SK-N-SH (cell line): ENCODE measurements around the gene FMNL2.

Experiments used
- CHD2 ChIP-seq: fragments of 150-350 bp; IDR thresholded peaks from 2 replicates; pipeline ENCODE4 v1.6.1; 2018; ENCODE audit warnings: low read length; ENCODE audit not compliant: partially characterized antibody
- FOSL2 ChIP-seq: IDR thresholded peaks from 2 replicates; pipeline ENCODE4 v1.4.0; 2012; ENCODE audit warnings: low read depth, mild to moderate bottlenecking, moderate library complexity, borderline replicate concordance
- FOXJ3 ChIP-seq: sonication (generic); formaldehyde crosslinking; IDR thresholded peaks from 2 replicates; pipeline ENCODE4 v1.5.1; 2020; ENCODE audit warnings: mild to moderate bottlenecking, missing genetic modification reagents
- GATA2 ChIP-seq: sonication (generic); formaldehyde crosslinking; IDR thresholded peaks from 2 replicates; pipeline ENCODE4 v1.5.0; 2020; ENCODE audit warnings: mild to moderate bottlenecking, missing genetic modification reagents
- POLR2AphosphoS5 ChIP-seq: IDR thresholded peaks from 2 replicates; pipeline ENCODE4 v1.6.1; 2012; ENCODE audit warnings: low read depth, low read length
- TEAD4 ChIP-seq: IDR thresholded peaks from 2 replicates; pipeline ENCODE4 v1.4.0; 2012; ENCODE audit warnings: mild to moderate bottlenecking, borderline replicate concordance; ENCODE audit not compliant: insufficient read depth
- YY1 ChIP-seq: IDR thresholded peaks from 2 replicates; pipeline ENCODE4 v1.4.0; 2012; ENCODE audit warnings: low read depth, mild to moderate bottlenecking
- TF ChIP-seq, protein P1 (sequence below): fragments of 150-350 bp; IDR thresholded peaks from 2 replicates; pipeline ENCODE4 v1.6.1; 2017; ENCODE audit warnings: antibody characterized with exemption, low read length, low read depth, borderline replicate concordance
- TF ChIP-seq, protein P2 (sequence below): IDR thresholded peaks from 2 replicates; pipeline ENCODE4 v1.4.0; 2012; ENCODE audit warnings: low read depth, borderline replicate concordance
- TF ChIP-seq, protein P3 (sequence below): IDR thresholded peaks from 2 replicates; pipeline ENCODE4 v1.4.0; 2012; ENCODE audit warnings: low read depth
- TF ChIP-seq, protein P4 (sequence below): IDR thresholded peaks from 2 replicates; pipeline ENCODE4 v1.6.1; 2012; ENCODE audit warnings: mild to moderate bottlenecking, low read depth, low read length, moderate library complexity
- TF ChIP-seq, protein P5 (sequence below): fragments of 200-600 bp; sonication (generic); IDR thresholded peaks from 2 replicates; pipeline ENCODE4 v1.6.1; 2017; ENCODE audit warnings: antibody characterized with exemption, mild to moderate bottlenecking, moderate library complexity
- TF ChIP-seq, protein P6 (sequence below): IDR thresholded peaks from 2 replicates; pipeline ENCODE4 v1.4.0; 2012; ENCODE audit warnings: low read depth, borderline replicate concordance

DNA sequence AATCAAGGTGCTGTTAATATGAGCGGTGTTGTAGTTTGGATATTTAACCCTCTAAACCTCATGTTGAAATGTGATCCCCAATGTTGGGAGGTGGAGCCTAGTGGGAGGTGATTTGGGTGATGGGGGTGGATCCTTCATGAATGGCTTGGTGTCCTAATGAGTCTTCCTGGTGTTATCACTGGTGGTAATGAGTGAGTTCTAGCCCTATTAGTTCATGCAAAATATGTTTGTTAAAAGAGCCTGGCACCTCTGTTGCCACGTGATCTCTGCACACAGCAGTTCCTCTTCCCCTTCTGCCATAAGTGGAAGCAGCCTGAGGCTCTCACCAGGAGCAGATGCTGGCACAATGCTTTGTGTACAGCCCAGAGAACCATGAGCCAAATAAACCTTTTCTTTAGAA lies 158.4 kb downstream of the FMNL2 start:
- TF ChIP-seq, protein P1, sequence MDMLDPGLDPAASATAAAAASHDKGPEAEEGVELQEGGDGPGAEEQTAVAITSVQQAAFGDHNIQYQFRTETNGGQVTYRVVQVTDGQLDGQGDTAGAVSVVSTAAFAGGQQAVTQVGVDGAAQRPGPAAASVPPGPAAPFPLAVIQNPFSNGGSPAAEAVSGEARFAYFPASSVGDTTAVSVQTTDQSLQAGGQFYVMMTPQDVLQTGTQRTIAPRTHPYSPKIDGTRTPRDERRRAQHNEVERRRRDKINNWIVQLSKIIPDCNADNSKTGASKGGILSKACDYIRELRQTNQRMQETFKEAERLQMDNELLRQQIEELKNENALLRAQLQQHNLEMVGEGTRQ: no peak
- no peak for TF ChIP-seq FOSL2
- TF ChIP-seq, protein P2, sequence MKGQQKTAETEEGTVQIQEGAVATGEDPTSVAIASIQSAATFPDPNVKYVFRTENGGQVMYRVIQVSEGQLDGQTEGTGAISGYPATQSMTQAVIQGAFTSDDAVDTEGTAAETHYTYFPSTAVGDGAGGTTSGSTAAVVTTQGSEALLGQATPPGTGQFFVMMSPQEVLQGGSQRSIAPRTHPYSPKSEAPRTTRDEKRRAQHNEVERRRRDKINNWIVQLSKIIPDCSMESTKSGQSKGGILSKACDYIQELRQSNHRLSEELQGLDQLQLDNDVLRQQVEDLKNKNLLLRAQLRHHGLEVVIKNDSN: no peak
- TF ChIP-seq, protein P3, sequence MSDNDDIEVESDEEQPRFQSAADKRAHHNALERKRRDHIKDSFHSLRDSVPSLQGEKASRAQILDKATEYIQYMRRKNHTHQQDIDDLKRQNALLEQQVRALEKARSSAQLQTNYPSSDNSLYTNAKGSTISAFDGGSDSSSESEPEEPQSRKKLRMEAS: no peak
- TF ChIP-seq, protein P4, sequence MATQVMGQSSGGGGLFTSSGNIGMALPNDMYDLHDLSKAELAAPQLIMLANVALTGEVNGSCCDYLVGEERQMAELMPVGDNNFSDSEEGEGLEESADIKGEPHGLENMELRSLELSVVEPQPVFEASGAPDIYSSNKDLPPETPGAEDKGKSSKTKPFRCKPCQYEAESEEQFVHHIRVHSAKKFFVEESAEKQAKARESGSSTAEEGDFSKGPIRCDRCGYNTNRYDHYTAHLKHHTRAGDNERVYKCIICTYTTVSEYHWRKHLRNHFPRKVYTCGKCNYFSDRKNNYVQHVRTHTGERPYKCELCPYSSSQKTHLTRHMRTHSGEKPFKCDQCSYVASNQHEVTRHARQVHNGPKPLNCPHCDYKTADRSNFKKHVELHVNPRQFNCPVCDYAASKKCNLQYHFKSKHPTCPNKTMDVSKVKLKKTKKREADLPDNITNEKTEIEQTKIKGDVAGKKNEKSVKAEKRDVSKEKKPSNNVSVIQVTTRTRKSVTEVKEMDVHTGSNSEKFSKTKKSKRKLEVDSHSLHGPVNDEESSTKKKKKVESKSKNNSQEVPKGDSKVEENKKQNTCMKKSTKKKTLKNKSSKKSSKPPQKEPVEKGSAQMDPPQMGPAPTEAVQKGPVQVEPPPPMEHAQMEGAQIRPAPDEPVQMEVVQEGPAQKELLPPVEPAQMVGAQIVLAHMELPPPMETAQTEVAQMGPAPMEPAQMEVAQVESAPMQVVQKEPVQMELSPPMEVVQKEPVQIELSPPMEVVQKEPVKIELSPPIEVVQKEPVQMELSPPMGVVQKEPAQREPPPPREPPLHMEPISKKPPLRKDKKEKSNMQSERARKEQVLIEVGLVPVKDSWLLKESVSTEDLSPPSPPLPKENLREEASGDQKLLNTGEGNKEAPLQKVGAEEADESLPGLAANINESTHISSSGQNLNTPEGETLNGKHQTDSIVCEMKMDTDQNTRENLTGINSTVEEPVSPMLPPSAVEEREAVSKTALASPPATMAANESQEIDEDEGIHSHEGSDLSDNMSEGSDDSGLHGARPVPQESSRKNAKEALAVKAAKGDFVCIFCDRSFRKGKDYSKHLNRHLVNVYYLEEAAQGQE: no peak
- TF ChIP-seq, protein P5, sequence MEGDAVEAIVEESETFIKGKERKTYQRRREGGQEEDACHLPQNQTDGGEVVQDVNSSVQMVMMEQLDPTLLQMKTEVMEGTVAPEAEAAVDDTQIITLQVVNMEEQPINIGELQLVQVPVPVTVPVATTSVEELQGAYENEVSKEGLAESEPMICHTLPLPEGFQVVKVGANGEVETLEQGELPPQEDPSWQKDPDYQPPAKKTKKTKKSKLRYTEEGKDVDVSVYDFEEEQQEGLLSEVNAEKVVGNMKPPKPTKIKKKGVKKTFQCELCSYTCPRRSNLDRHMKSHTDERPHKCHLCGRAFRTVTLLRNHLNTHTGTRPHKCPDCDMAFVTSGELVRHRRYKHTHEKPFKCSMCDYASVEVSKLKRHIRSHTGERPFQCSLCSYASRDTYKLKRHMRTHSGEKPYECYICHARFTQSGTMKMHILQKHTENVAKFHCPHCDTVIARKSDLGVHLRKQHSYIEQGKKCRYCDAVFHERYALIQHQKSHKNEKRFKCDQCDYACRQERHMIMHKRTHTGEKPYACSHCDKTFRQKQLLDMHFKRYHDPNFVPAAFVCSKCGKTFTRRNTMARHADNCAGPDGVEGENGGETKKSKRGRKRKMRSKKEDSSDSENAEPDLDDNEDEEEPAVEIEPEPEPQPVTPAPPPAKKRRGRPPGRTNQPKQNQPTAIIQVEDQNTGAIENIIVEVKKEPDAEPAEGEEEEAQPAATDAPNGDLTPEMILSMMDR: no peak
- TF ChIP-seq CHD2: no peak
- no peak for TF ChIP-seq POLR2AphosphoS5
- TF ChIP-seq YY1: no peak
- no peak for TF ChIP-seq GATA2
- TF ChIP-seq, protein P6, sequence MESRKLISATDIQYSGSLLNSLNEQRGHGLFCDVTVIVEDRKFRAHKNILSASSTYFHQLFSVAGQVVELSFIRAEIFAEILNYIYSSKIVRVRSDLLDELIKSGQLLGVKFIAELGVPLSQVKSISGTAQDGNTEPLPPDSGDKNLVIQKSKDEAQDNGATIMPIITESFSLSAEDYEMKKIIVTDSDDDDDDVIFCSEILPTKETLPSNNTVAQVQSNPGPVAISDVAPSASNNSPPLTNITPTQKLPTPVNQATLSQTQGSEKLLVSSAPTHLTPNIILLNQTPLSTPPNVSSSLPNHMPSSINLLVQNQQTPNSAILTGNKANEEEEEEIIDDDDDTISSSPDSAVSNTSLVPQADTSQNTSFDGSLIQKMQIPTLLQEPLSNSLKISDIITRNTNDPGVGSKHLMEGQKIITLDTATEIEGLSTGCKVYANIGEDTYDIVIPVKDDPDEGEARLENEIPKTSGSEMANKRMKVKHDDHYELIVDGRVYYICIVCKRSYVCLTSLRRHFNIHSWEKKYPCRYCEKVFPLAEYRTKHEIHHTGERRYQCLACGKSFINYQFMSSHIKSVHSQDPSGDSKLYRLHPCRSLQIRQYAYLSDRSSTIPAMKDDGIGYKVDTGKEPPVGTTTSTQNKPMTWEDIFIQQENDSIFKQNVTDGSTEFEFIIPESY: no peak
- TF ChIP-seq TEAD4: no peak
- TF ChIP-seq FOXJ3 (CRISPR knock-in tag): no peak
